Skin epidermis (tissue), 12 donors: ENCODE data around the gene MYBPC1.

Experiments used
- H3K27ac ChIP-seq, 21 experiments: fragments of 200-600 bp; sonication (generic) in 11 of 21; one replicate each; pipeline ENCODE4 v1.5.0; 2020; ENCODE audit warnings: mild to moderate bottlenecking in 3 of 21, inconsistent platforms in 2 of 21, moderate library complexity in 2 of 21
- H3K4me3 ChIP-seq, 7 experiments: fragments of 200-600 bp; sonication (generic) in 2 of 7; one replicate each; pipeline ENCODE4 v1.5.0; 2020; ENCODE audit warnings: inconsistent platforms in 2 of 7, mild to moderate bottlenecking in 2 of 7, moderate library complexity in 1 of 7

Gene MYBPC1

GRCh38 chr12:101685092-101685491, 90.3 kb downstream of the MYBPC1 start:
- no peak overlapping the region for H3K4me3 ChIP-seq

GRCh38 chr12:101686176-101686575, 91.4 kb downstream of the MYBPC1 start:
- Histone ChIP-seq H3K4me3 (no peak overlapping the region), H3K27ac (no peak overlapping the region)

More at GRCh38 chr12:101685092-101685491, 90.3 kb downstream of the MYBPC1 start:
- no peak overlapping the region for H3K27ac ChIP-seq

- no peak overlapping the region for H3K27ac ChIP-seq
Observed at GRCh38 chr12:101690544-101691098, 95.8 kb downstream of the MYBPC1 start.

GRCh38 chr12:101691503-101692096, 96.8 kb downstream of the MYBPC1 start:
- H3K4me3 ChIP-seq, result no peak overlapping the region
- H3K27ac ChIP-seq, result no peak overlapping the region

More at GRCh38 chr12:101690544-101691098, 95.8 kb downstream of the MYBPC1 start:
- H3K4me3 ChIP-seq, result no peak overlapping the region

GRCh38 chr12:101694297-101694848, 99.6 kb downstream of the MYBPC1 start:
- no peak overlapping the region for H3K4me3 ChIP-seq
- H3K27ac ChIP-seq, result no peak overlapping the region

GRCh38 chr12:101694986-101695385, 100.2 kb downstream of the MYBPC1 start:
- Histone ChIP-seq H3K27ac (peak overlapping the region in 2 of 21 experiments; percentile 5 to 7), H3K4me3 (no peak overlapping the region)

- Histone ChIP-seq H3K27ac (peak overlapping the region in 2 of 21 experiments; percentile 5 to 90), H3K4me3 (no peak overlapping the region)
Observed at GRCh38 chr12:101695706-101696105, 100.9 kb downstream of the MYBPC1 start.

- Histone ChIP-seq H3K4me3 (peak overlapping the region; percentile 53 to 88 (median 81)), H3K27ac (peak overlapping the region in 19 of 21 experiments; percentile 61 to 94 (median 84))
Observed at GRCh38 chr12:101696251-101697196, 101.8 kb downstream of the MYBPC1 start.

GRCh38 chr12:101697197-101697929, 102.6 kb downstream of the MYBPC1 start, which contains the start of gene CHPT1:
Gene CHPT1, plus strand, starts transcription at chr12:101697640. Its CDS starts 222 bp downstream, at chr12:101697862.
- Histone ChIP-seq H3K27ac (peak within 1 kb of the TSS; percentile 8 to 94 (median 83)), H3K4me3 (peak within 1 kb of the TSS; percentile 53 to 88 (median 81))

GRCh38 chr12:101697930-101698799, 103.4 kb downstream of the MYBPC1 start:
- Histone ChIP-seq H3K27ac (peak overlapping the region; percentile 8 to 94 (median 83)), H3K4me3 (peak overlapping the region; percentile 53 to 88 (median 81))

- peak overlapping the region in 7 of 21 experiments; percentile 15 to 94 (median 90) for H3K27ac ChIP-seq
- peak overlapping the region in 6 of 7 experiments; percentile 53 to 88 (median 83) for H3K4me3 ChIP-seq
Observed at GRCh38 chr12:101698800-101699347, 104.1 kb downstream of the MYBPC1 start.

- H3K4me3 ChIP-seq, result no peak overlapping the region
- H3K27ac ChIP-seq, result peak overlapping the region in 1 of 21 experiments; percentile 35
Observed at GRCh38 chr12:101700299-101700820, 105.6 kb downstream of the MYBPC1 start.

GRCh38 chr12:101703487-101703886, 108.7 kb downstream of the MYBPC1 start:
- peak overlapping the region in 1 of 21 experiments; percentile 14 for H3K27ac ChIP-seq

GRCh38 chr12:101706403-101706802, 111.6 kb downstream of the MYBPC1 start:
- H3K27ac ChIP-seq, result no peak overlapping the region
- H3K4me3 ChIP-seq, result no peak overlapping the region

More at GRCh38 chr12:101703487-101703886, 108.7 kb downstream of the MYBPC1 start:
- no peak overlapping the region for H3K4me3 ChIP-seq

- H3K27ac ChIP-seq, result no peak overlapping the region
- no peak overlapping the region for H3K4me3 ChIP-seq
Observed at GRCh38 chr12:101707131-101707782, 112.5 kb downstream of the MYBPC1 start.

GRCh38 chr12:101710288-101710687, 115.5 kb downstream of the MYBPC1 start:
- Histone ChIP-seq H3K27ac (no peak overlapping the region), H3K4me3 (no peak overlapping the region)

GRCh38 chr12:101713059-101713682, 118.4 kb downstream of the MYBPC1 start:
- H3K27ac ChIP-seq, result peak overlapping the region in 5 of 21 experiments; percentile 2 to 61 (median 26)
- no peak overlapping the region for H3K4me3 ChIP-seq
